GM12891 (cell line): ENCODE measurements around the gene CCT2.
A peak's percentile ranks its signal among the peaks of the same experiment; 100 is the strongest.
"Not testable (repeated sequence)": the region's sequence is repeated elsewhere in the genome, so short reads cannot be mapped to it uniquely, and the experiment has no call there.

Source experiments
- DNase-seq: peaks from one replicate; pipeline ENCODE4 v3.0.0; 2011; ENCODE audit warnings: low spot score; ENCODE audit not compliant: insufficient read length
- FAIRE-seq: peaks from 2 replicates; lab custom pipeline; 2011; peaks lifted over from hg19 to GRCh38; lab: Jason Lieb, UNC
- PAX5 ChIP-seq: IDR thresholded peaks from 2 replicates; pipeline ENCODE4 v1.6.1; 2011; ENCODE audit warnings: low read length, moderate library complexity, mild to moderate bottlenecking; ENCODE audit not compliant: insufficient read depth, severe bottlenecking
- POLR2A ChIP-seq: IDR thresholded peaks from 2 replicates; pipeline ENCODE4 v1.6.1; 2011; ENCODE audit warnings: low read depth, low read length, control low read depth
- POLR2AphosphoS5 ChIP-seq: IDR thresholded peaks from 2 replicates; pipeline ENCODE4 v1.6.1; 2011; ENCODE audit warnings: low read depth, low read length, control low read depth
- POU2F2 ChIP-seq: IDR thresholded peaks from 2 replicates; pipeline ENCODE4 v1.6.1; 2011; ENCODE audit warnings: low read depth, mild to moderate bottlenecking, control low read depth, low read length, moderate library complexity
- SPI1 ChIP-seq: IDR thresholded peaks from 2 replicates; pipeline ENCODE4 v1.6.1; 2011; ENCODE audit warnings: low read depth, low read length, control low read depth
- TAF1 ChIP-seq: IDR thresholded peaks from 2 replicates; pipeline ENCODE4 v1.6.1; 2011; ENCODE audit warnings: low read depth, low read length, control low read depth

The CCT2 gene

GRCh38 chr12:69580074-69580473, 5.2 kb upstream of the CCT2 start:
- FAIRE-seq (no peak), DNase-seq (no peak)
- no peak for TF ChIP-seq SPI1
- TF ChIP-seq POU2F2: no peak
- no peak for TF ChIP-seq POLR2AphosphoS5
- TF ChIP-seq TAF1: no peak
- TF ChIP-seq PAX5: no peak
- no peak for TF ChIP-seq POLR2A

GRCh38 chr12:69583203-69583602, 2.1 kb upstream of the CCT2 start:
- no peak for DNase-seq
- FAIRE-seq: no peak
- TF ChIP-seq PAX5 (no peak), POLR2A (no peak), SPI1 (no peak), TAF1 (no peak), POLR2AphosphoS5 (no peak), POU2F2 (no peak)

GRCh38 chr12:69588527-69588926, 3.3 kb downstream of the CCT2 start:
- no peak for TF ChIP-seq POU2F2
- 0 out of 2 replicates have a peak, but pooled peaks have one; percentile 14 for TF ChIP-seq POLR2A
- FAIRE-seq (no peak), DNase-seq (no peak)

- DNase-seq: no peak
- FAIRE-seq: no peak
- TF ChIP-seq POLR2A (no peak), TAF1 (no peak), POU2F2 (no peak), POLR2AphosphoS5 (no peak), SPI1 (no peak), PAX5 (no peak)
These were observed 3.8 kb downstream of the CCT2 start for GRCh38 chr12:69589082-69589481.

- FAIRE-seq (no peak), DNase-seq (no peak)
- TF ChIP-seq PAX5: no peak
- no peak for TF ChIP-seq POU2F2
- TF ChIP-seq POLR2A: no peak
- no peak for TF ChIP-seq POLR2AphosphoS5
- TF ChIP-seq SPI1: no peak
- TF ChIP-seq TAF1: no peak
These were observed 10.4 kb downstream of the CCT2 start for GRCh38 chr12:69595689-69596088.

- FAIRE-seq (no peak), DNase-seq (no peak)
- TF ChIP-seq POU2F2: no peak
- no peak for TF ChIP-seq POLR2AphosphoS5
- TF ChIP-seq PAX5: no peak
- TF ChIP-seq SPI1: no peak
These were observed 13.0 kb downstream of the CCT2 start for GRCh38 chr12:69598174-69598753.

- TF ChIP-seq SPI1: no peak
- no peak for TF ChIP-seq POU2F2
- TF ChIP-seq PAX5: no peak
- TF ChIP-seq POLR2AphosphoS5: no peak
- TF ChIP-seq TAF1: no peak
- no peak for TF ChIP-seq POLR2A
- FAIRE-seq: no peak
These were observed 15.5 kb downstream of the CCT2 start for GRCh38 chr12:69600804-69601203.

GRCh38 chr12:69601962-69602685, 16.9 kb downstream of the CCT2 start:
- no peak for DNase-seq
- TF ChIP-seq POU2F2 (no peak), POLR2AphosphoS5 (peak; percentile 67; the same call in 1 of the 2 replicates), POLR2A (peak; percentile 45; the same call in 1 of the 2 replicates), PAX5 (no peak), TAF1 (no peak), SPI1 (no peak)
- no peak for FAIRE-seq

More at GRCh38 chr12:69600804-69601203, 15.5 kb downstream of the CCT2 start:
- DNase-seq: no peak

- no peak for TF ChIP-seq POU2F2
- no peak for TF ChIP-seq POLR2A
- no peak; the same call in 1 of the 2 replicates for TF ChIP-seq POLR2AphosphoS5
- no peak for TF ChIP-seq PAX5
- TF ChIP-seq SPI1: no peak
- TF ChIP-seq TAF1: no peak
- DNase-seq (no peak), FAIRE-seq (no peak)
These were observed 17.7 kb downstream of the CCT2 start for GRCh38 chr12:69602954-69603353.

GRCh38 chr12:69603556-69603955, 18.3 kb downstream of the CCT2 start:
- FAIRE-seq: not testable (repeated sequence)

GRCh38 chr12:69604275-69604674, 19.0 kb downstream of the CCT2 start:
- not testable (repeated sequence) for DNase-seq, FAIRE-seq

More at GRCh38 chr12:69603556-69603955, 18.3 kb downstream of the CCT2 start:
- not testable (repeated sequence) for DNase-seq
